HG03575 (cell line): ENCODE data around the gene CNPY3.
"Not testable (repeated sequence)": the region's sequence is repeated elsewhere in the genome, so short reads cannot be mapped to it uniquely, and the experiment has no call there.

Experiments used
- ATAC-seq: cut with Tn5 transposase; IDR thresholded peaks from one replicate; pipeline ENCODE4 v1.9.1; 2021; ENCODE audit not compliant: unreplicated experiment, insufficient number of reproducible peaks, low FRiP score; ENCODE audit errors: extremely low read depth

Gene CNPY3

GRCh38 chr6:42928986-42929820 lies at the start of gene CNPY3:
Gene CNPY3, plus strand, starts transcription at chr6:42929480. Its CDS starts 91 bp downstream, at chr6:42929571.
- ATAC-seq = peak; percentile 52

GRCh38 chr6:42880240-42880817 lies 49.0 kb upstream of the CNPY3 start:
- not testable (repeated sequence) for ATAC-seq

- ATAC-seq = not testable (repeated sequence)
Measured at GRCh38 chr6:42880871-42881270, 48.4 kb upstream of the CNPY3 start.

- ATAC-seq = no peak
Measured at GRCh38 chr6:42885702-42886101, 43.6 kb upstream of the CNPY3 start.

- not testable (repeated sequence) for ATAC-seq
Measured at GRCh38 chr6:42888201-42888600, 41.1 kb upstream of the CNPY3 start.

- no peak for ATAC-seq
Measured at GRCh38 chr6:42889815-42890214, 39.5 kb upstream of the CNPY3 start.

GRCh38 chr6:42890311-42891198 lies 38.7 kb upstream of the CNPY3 start:
- ATAC-seq = no peak

GRCh38 chr6:42891199-42891722 lies 38.0 kb upstream of the CNPY3 start:
- no peak for ATAC-seq

GRCh38 chr6:42894041-42894828 lies 35.0 kb upstream of the CNPY3 start:
- not testable (repeated sequence) for ATAC-seq

- no peak for ATAC-seq
Measured at GRCh38 chr6:42896178-42896719, 33.0 kb upstream of the CNPY3 start.

- ATAC-seq = no peak
Measured at GRCh38 chr6:42898891-42899361, 30.4 kb upstream of the CNPY3 start.

GRCh38 chr6:42899871-42900270 lies 29.4 kb upstream of the CNPY3 start:
- ATAC-seq = no peak

- peak; percentile 61 for ATAC-seq
Measured at GRCh38 chr6:42901538-42901957, 27.7 kb upstream of the CNPY3 start.

- ATAC-seq = not testable (repeated sequence)
Measured at GRCh38 chr6:42902429-42903263, 26.6 kb upstream of the CNPY3 start.

GRCh38 chr6:42904467-42904866 lies 24.8 kb upstream of the CNPY3 start:
- ATAC-seq = no peak

GRCh38 chr6:42907336-42907735 lies 21.9 kb upstream of the CNPY3 start:
- no peak for ATAC-seq

GRCh38 chr6:42909835-42910234 lies 19.4 kb upstream of the CNPY3 start:
- no peak for ATAC-seq
